Esophagus muscularis mucosa (tissue), 4 donors: ENCODE results near the gene KNG1. TPM values are rescaled to one million over a fixed set of nuclear protein-coding genes. Genes with fewer than 3 reads are reported as not detected.
"Not testable (repeated sequence)": the region's sequence is repeated elsewhere in the genome, so short reads cannot be mapped to it uniquely, and the experiment has no call there.

ENCODE experiments used
- DNase-seq: peaks from one replicate; pipeline ENCODE4 v3.0.0-alpha.2; 2017; ENCODE audit errors: extremely low spot score
- H3K27ac ChIP-seq, 4 donors: fragments of 200-600 bp; sonication (generic); replicated peaks in 1 of 4; 1 replicate in 3 of 4; 2 replicates in 1 of 4; pipeline ENCODE4 v1.5.1; 2016 to 2019; ENCODE audit warnings: mild to moderate bottlenecking in 1 of 4
- H3K27me3 ChIP-seq, 4 donors: fragments of 200-600 bp; sonication (generic); one replicate each; pipeline versions ENCODE4 v1.5.1 to v1.6.0; 2016 to 2019
- H3K36me3 ChIP-seq, 4 donors: fragments of 200-600 bp; sonication (generic); one replicate each; pipeline ENCODE4 v1.5.1; 2016 to 2019
- H3K4me1 ChIP-seq, 4 donors: fragments of 200-600 bp; sonication (generic); one replicate each; pipeline ENCODE4 v1.5.1; 2016 to 2019
- H3K4me3 ChIP-seq, 4 donors: fragments of 200-600 bp; sonication (generic); 1 replicate in 2 of 4; 2 replicates in 2 of 4; pipeline ENCODE4 v1.5.1; 2016 to 2019; ENCODE audit warnings: mild to moderate bottlenecking in 4 of 4, moderate library complexity in 1 of 4
- H3K9me3 ChIP-seq, 4 donors: fragments of 200-600 bp; sonication (generic); 1 replicate in 3 of 4; 2 replicates in 1 of 4; pipeline ENCODE4 v1.5.1; 2016 to 2019
- CTCF ChIP-seq, 3 experiments: fragments of 200-600 bp in 2 of 3; fragments of 450-650 bp in 1 of 3; sonication (generic) in 2 of 3; IDR thresholded peaks; one replicate each; pipeline ENCODE4 v1.5.1; 2017 to 2019; ENCODE audit warnings: antibody characterized with exemption in 3 of 3, mild to moderate bottlenecking in 2 of 3, moderate library complexity in 1 of 3
- EP300 ChIP-seq: sonication (generic); formaldehyde crosslinking; IDR thresholded peaks from one replicate; pipeline ENCODE4 v1.6.1; 2017; ENCODE audit warnings: antibody characterized with exemption
- POLR2A ChIP-seq: fragments of 450-650 bp; IDR thresholded peaks from one replicate; pipeline ENCODE4 v1.6.1; 2017; ENCODE audit warnings: antibody characterized with exemption, moderate library complexity, mild to moderate bottlenecking, low read depth
- POLR2AphosphoS5 ChIP-seq, 2 donors: sonication (generic); formaldehyde crosslinking; IDR thresholded peaks; one replicate each; pipeline ENCODE4 v1.6.1; 2017; ENCODE audit warnings: antibody characterized with exemption in 2 of 2
- WGBS: methylation state at CpG from one replicate; pipeline ENCODE4 v1.1.5; 2018; 5-methylcytosine and 5-hydroxymethylcytosine counted together
- intact Hi-C: fragments of 100-400 bp; cut with DNase I; formaldehyde crosslinking; loops from one replicate; pipeline ENCODE4 v1.15.1; 2023
- total RNA-seq, 4 donors: library from RNA; depleted of rRNA; stranded (reverse); fragments of >200 nt; gene quantifications; one replicate each; pipeline versions ENCODE4 v1.1.0 to v1.2.1, GENCODE V29; 2016

The KNG1 gene
- total RNA-seq, 4 donors from 2014 or later, result not detected

GRCh38 chr3:186705882-186706780 lies 11.0 kb upstream of the KNG1 start:
- intact Hi-C loops, result no loop called here
- Histone ChIP-seq H3K4me3 (no peak overlapping the region), H3K4me1 (peaks cover 0 to 2% (median 0%) of the 10 kb centered on the region in 4 donors), H3K27ac (no peak overlapping the region), H3K36me3 (no peaks in the 10 kb centered on the region), H3K27me3 (no peaks in the 10 kb centered on the region), H3K9me3 (no peaks in the 10 kb centered on the region)
- TF ChIP-seq EP300, result no peak
- no peak for TF ChIP-seq POLR2A
- no peak for TF ChIP-seq CTCF (IDR thresholded peaks at IDR 0.05)
- no peak for TF ChIP-seq POLR2AphosphoS5 (IDR thresholded peaks at IDR 0.05)
- peak; percentile 74 for DNase-seq
- WGBS, result 78% methylated on average over 6 of the region's 6 CpGs

DNA sequence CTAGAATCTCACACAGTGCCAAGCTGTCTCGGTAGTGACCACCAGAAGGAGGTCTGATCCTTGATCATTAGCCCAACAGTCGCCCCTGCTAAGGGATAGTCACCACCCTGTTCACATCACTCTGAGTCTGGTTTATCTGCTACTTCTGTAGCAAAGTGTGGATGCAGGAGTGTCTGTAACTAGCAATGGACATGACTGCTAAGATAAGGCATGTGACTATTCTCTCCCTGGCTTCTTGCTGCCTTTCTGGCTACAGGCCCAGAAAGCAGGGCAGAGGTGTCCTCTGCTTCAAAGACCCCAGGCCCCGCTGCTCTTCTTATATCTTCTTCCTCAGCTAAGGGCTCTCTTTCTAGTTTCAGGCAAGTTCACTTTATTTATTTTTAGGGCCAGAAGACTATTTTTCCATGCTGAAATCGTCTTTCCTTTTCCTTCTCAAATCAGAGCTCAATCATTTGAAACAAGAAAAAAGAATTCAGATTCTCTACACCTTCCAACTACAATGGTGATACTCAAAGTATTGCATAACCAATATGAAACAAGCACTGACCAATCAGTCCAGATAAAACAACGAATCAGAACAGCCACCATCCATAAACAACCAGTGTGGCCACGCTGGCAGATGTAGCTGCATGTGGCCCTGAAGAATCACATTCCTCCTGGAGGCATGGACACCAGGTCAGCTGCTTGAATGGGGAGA lies 8.0 kb upstream of the KNG1 start:
- Histone ChIP-seq H3K4me3 (no peak overlapping the region), H3K27ac (no peak overlapping the region), H3K27me3 (no peaks in the 10 kb centered on the region), H3K4me1 (no peaks in the 10 kb centered on the region), H3K9me3 (no peaks in the 10 kb centered on the region), H3K36me3 (no peaks in the 10 kb centered on the region)
- intact Hi-C loops, result no loop called here
- peak; percentile 64 for DNase-seq
- WGBS, result 76% methylated on average over 6 of the region's 6 CpGs
- TF ChIP-seq POLR2AphosphoS5 (IDR thresholded peaks at IDR 0.05) (no peak), POLR2A (no peak), EP300 (no peak), CTCF (IDR thresholded peaks at IDR 0.05) (no peak)

GRCh38 chr3:186710694-186711093 lies 6.5 kb upstream of the KNG1 start:
- H3K4me3 ChIP-seq, H3K27ac ChIP-seq, H3K9me3 ChIP-seq, H3K36me3 ChIP-seq, intact Hi-C loops, H3K4me1 ChIP-seq, H3K27me3 ChIP-seq: not testable (repeated sequence)
- WGBS, result 91% methylated on average over 3 of the region's 4 CpGs
- DNase-seq, result peak; percentile 74

DNA sequence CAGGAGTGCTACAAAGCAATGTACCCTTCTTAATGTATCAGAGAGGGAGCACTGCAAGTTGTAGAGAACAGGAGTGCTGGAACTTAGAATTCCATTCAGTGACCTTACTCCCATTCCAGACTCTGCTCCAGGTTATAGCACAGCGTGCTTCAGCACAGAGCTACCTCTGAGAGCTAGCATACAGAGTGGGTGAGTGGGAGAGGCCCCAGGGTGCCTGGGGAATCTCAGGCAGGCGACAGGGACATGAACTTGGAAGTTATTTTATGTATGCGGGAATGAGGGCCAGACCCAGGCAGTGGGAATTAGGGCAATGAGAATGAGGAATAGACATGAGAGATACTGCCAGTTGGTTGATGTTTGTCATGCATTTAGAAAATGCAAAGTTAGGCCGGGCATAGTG lies 3.7 kb upstream of the KNG1 start:
- intact Hi-C loops, result no loop called here
- DNase-seq, result peak; percentile 39
- Histone ChIP-seq H3K27me3 (no peaks in the 10 kb centered on the region), H3K4me3 (no peak overlapping the region), H3K27ac (no peak overlapping the region), H3K36me3 (no peaks in the 10 kb centered on the region), H3K4me1 (no peaks in the 10 kb centered on the region), H3K9me3 (no peaks in the 10 kb centered on the region)
- TF ChIP-seq POLR2A (no peak), POLR2AphosphoS5 (IDR thresholded peaks at IDR 0.05) (no peak), EP300 (no peak), CTCF (IDR thresholded peaks at IDR 0.05) (no peak)
- WGBS, result 64% methylated on average over 4 of the region's 4 CpGs

DNA sequence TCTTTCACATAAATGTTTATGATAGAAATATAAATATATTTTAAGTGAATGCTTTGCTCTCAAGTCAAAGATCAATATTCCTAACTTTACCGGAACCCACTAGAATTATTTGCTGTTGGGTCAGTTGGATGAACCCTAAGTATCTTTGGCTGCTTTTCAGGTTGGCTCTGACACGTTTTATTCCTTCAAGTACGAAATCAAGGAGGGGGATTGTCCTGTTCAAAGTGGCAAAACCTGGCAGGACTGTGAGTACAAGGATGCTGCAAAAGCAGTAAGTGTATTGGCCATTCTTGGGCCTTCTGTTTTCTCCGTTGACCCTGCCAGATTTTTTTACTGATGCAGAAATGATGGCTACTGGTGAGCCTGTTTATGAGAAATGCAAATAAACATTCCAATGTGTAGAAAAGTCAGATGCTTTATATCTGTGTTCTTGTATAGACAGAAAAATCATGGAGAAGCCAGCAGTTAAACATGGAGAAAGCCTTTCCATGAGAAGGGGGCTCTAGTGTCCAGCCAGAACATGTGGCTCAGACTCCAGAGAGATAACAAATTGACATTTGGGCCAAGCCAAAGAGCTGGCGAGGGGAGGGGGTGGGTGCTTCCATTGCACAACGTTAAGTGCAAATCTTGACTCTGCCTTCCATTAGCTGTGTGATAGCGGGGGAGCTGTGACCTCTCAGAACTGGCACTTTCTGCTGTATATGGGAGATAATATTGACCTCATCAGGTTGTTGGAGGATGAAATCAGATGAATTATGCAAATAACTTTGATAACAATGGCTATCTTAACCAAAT lies 3.0 kb downstream of the KNG1 start:
- Histone ChIP-seq H3K27me3 (no peaks in the 10 kb centered on the region), H3K36me3 (no peaks in the 10 kb centered on the region), H3K4me3 (no peak overlapping the region), H3K4me1 (no peaks in the 10 kb centered on the region), H3K9me3 (no peaks in the 10 kb centered on the region), H3K27ac (no peak overlapping the region)
- TF ChIP-seq CTCF (IDR thresholded peaks at IDR 0.05), result no peak
- TF ChIP-seq POLR2AphosphoS5 (IDR thresholded peaks at IDR 0.05), result no peak
- no peak for TF ChIP-seq POLR2A
- TF ChIP-seq EP300, result no peak
- peak; percentile 47 for DNase-seq
- 42% methylated on average over 7 of the region's 7 CpGs for WGBS
- intact Hi-C loops, result no loop called here
